GM10266 (cell line): Measurements from ENCODE around the gene DIP2C.

Experiments used
- DNase-seq: peaks from one replicate; pipeline ENCODE4 v3.0.0; 2012; ENCODE audit errors: extremely low spot score
- CTCF ChIP-seq: IDR thresholded peaks from 2 replicates; pipeline ENCODE4 v1.5.1; 2012; ENCODE audit warnings: mild to moderate bottlenecking, low read depth; ENCODE audit not compliant: control insufficient read depth, insufficient read depth; ENCODE audit errors: missing control alignments

DIP2C gene

GRCh38 chr10:224571-224970 lies 464.9 kb downstream of the DIP2C start:
- DNase-seq: peak; percentile 5
- TF ChIP-seq CTCF: no peak
